GM12878 (cell line): Measurements from ENCODE around the gene SPG7. TPM values are rescaled to one million over a fixed set of nuclear protein-coding genes. Genes with fewer than 3 reads are reported as not detected.

Experiments
- ATAC-seq: fragments of 200-7000 bp; cut with Tn5 transposase; 3 replicates; pipeline ENCODE4 v1.9.1; 2020; ENCODE audit warnings: mild to moderate bottlenecking, moderate library complexity
- BruUV-seq: library from RNA; stranded (reverse); fragments of 400-500 nt; replicated peaks from 2 replicates; lab custom pipeline; 2021; lab: Mats Ljungman, UMichigan
- CTCF ChIA-PET: fragments of 300-600 bp; sonication (Branson Sonifier 250); formaldehyde crosslinking; extraction: SDS; loops from one replicate; lab custom pipeline; 2021; ENCODE audit warnings: inconsistent platforms; lab: Yijun Ruan, JAX
- POLR2A ChIA-PET: fragments of 350-600 bp; formaldehyde crosslinking; extraction: SDS; loops from one replicate; lab custom pipeline; 2021; ENCODE audit warnings: inconsistent platforms; lab: Charles Lee
- RAD21 ChIA-PET: fragments of 300-600 bp; sonication (Branson Sonifier 250); formaldehyde crosslinking; loops from one replicate; lab custom pipeline; 2023; ENCODE audit warnings: antibody characterized with exemption; ENCODE audit not compliant: unreplicated experiment; lab: Charles Lee
- SMC1A ChIA-PET: fragments of 300-600 bp; sonication (Branson Sonifier 250); formaldehyde crosslinking; loops from one replicate; lab custom pipeline; 2023; ENCODE audit not compliant: unreplicated experiment, uncharacterized antibody; lab: Charles Lee
- DNase-seq: peaks from one replicate; pipeline ENCODE4 v3.0.0-alpha.2; 2011; ENCODE audit warnings: low read depth, low spot score
- FAIRE-seq: peaks from 3 replicates; lab custom pipeline; 2011; peaks lifted over from hg19 to GRCh38; lab: Jason Lieb, UNC
- H2AFZ ChIP-seq: 2 replicates; pipeline ENCODE4 v1.6.0; 2011; ENCODE audit warnings: low read depth, low read length, control low read depth; ENCODE audit not compliant: control insufficient read depth
- H3K27ac ChIP-seq: 2 replicates; pipeline ENCODE4 v1.5.1; 2011; ENCODE audit warnings: control low read depth; ENCODE audit not compliant: control insufficient read depth, insufficient read depth
- H3K27me3 ChIP-seq, 2 experiments: replicated peaks in 1 of 2; 2 replicates each; pipeline versions ENCODE4 v1.6.0 to v1.6.1; 2011; ENCODE audit warnings: low read length in 1 of 2; ENCODE audit not compliant: control insufficient read depth in 2 of 2, insufficient read depth in 2 of 2
- H3K36me3 ChIP-seq, 2 experiments: 2 replicates each; pipeline ENCODE4 v1.5.1; 2011; ENCODE audit warnings: low read length in 1 of 2; ENCODE audit not compliant: control insufficient read depth in 2 of 2, insufficient read depth in 2 of 2
- H3K4me1 ChIP-seq: 2 replicates; pipeline ENCODE4 v1.6.1; 2011; ENCODE audit warnings: mild to moderate bottlenecking, low read length, moderate library complexity, mixed read lengths; ENCODE audit not compliant: control insufficient read depth, insufficient read depth
- H3K4me2 ChIP-seq: 2 replicates; pipeline ENCODE4 v1.6.0; 2011; ENCODE audit warnings: control low read depth; ENCODE audit not compliant: control insufficient read depth, insufficient read depth
- H3K4me3 ChIP-seq: fragments of 200-600 bp; sonication (generic); 2 replicates; pipeline ENCODE4 v1.5.1; 2016
- H3K79me2 ChIP-seq: 2 replicates; pipeline ENCODE4 v1.6.0; 2011; ENCODE audit warnings: low read length; ENCODE audit not compliant: control insufficient read depth, insufficient read depth
- H3K9ac ChIP-seq: 2 replicates; pipeline ENCODE4 v1.8.0; 2011; ENCODE audit warnings: low read length, control low read depth, mixed read lengths; ENCODE audit not compliant: control insufficient read depth, insufficient read depth
- H3K9me3 ChIP-seq: replicated peaks from 3 replicates; pipeline ENCODE4 v1.5.1; 2011; ENCODE audit warnings: mild to moderate bottlenecking, low read length; ENCODE audit not compliant: control insufficient read depth, insufficient read depth
- H4K20me1 ChIP-seq: 2 replicates; pipeline ENCODE4 v1.6.0; 2011; ENCODE audit not compliant: control insufficient read depth, insufficient read depth
- CHD2 ChIP-seq: IDR thresholded peaks from 2 replicates; pipeline ENCODE4 v1.6.1; 2011; ENCODE audit warnings: low read depth, low read length, improper control_type of control experiment, borderline replicate concordance
- EZH2 ChIP-seq: IDR thresholded peaks from 2 replicates; pipeline ENCODE4 v1.6.1; 2012; ENCODE audit warnings: low read depth, mild to moderate bottlenecking, control low read depth, inconsistent platforms, low read length, borderline replicate concordance; ENCODE audit not compliant: control insufficient read depth
- FOXM1 ChIP-seq: IDR thresholded peaks from 2 replicates; pipeline ENCODE4 v1.6.1; 2012; ENCODE audit warnings: low read depth, mild to moderate bottlenecking, inconsistent platforms, low read length, moderate library complexity
- IKZF2 ChIP-seq, 2 experiments: fragments of 450-650 bp; IDR thresholded peaks; 2 replicates each; pipeline ENCODE4 v1.6.1; 2017; ENCODE audit warnings: mild to moderate bottlenecking in 2 of 2, moderate library complexity in 2 of 2
- RB1 ChIP-seq: fragments of 450-650 bp; formaldehyde crosslinking; IDR thresholded peaks from 2 replicates; pipeline ENCODE4 v1.6.1; 2017; ENCODE audit warnings: mild to moderate bottlenecking, borderline replicate concordance
- SMARCA5 ChIP-seq: fragments of 450-650 bp; IDR thresholded peaks from 2 replicates; pipeline ENCODE4 v1.6.1; 2017; ENCODE audit warnings: mild to moderate bottlenecking
- SMC3 ChIP-seq: IDR thresholded peaks from 2 replicates; pipeline ENCODE4 v1.6.1; 2011; ENCODE audit warnings: low read length, improper control_type of control experiment, borderline replicate concordance
- SREBF1 ChIP-seq: IDR thresholded peaks from 2 replicates; pipeline ENCODE4 v1.6.1; 2012; ENCODE audit warnings: mild to moderate bottlenecking, low read length
- WRNIP1 ChIP-seq: IDR thresholded peaks from 2 replicates; pipeline ENCODE4 v1.6.1; 2011; ENCODE audit warnings: low read depth, low read length, improper control_type of control experiment, borderline replicate concordance
- ZNF217 ChIP-seq: fragments of 450-650 bp; IDR thresholded peaks from 2 replicates; pipeline ENCODE4 v1.6.1; 2017; ENCODE audit warnings: antibody characterized with exemption, mild to moderate bottlenecking
- ZNF274 ChIP-seq: IDR thresholded peaks from one replicate; pipeline ENCODE4 v1.8.0; 2011; ENCODE audit not compliant: insufficient read length, insufficient read depth
- WGBS: methylation state at CpG from one replicate; pipeline ENCODE4 v1.1.6; 2016; ENCODE audit warnings: low lambda C conversion rate; ENCODE audit not compliant: insufficient replicate concordance, insufficient coverage; ENCODE audit errors: missing lambda C conversion rate; 5-methylcytosine and 5-hydroxymethylcytosine counted together
- in situ Hi-C: fragments of 300-500 bp; cut with MboI; formaldehyde crosslinking; loops from 9 replicates; pipeline ENCODE4 v1.14.3; 2018; ENCODE audit warnings: mixed read lengths
- intact Hi-C: fragments of 100-400 bp; cut with micrococcal nuclease; formaldehyde crosslinking; loops from one replicate; pipeline ENCODE4 v1.14.2; 2022; ENCODE audit not compliant: unreplicated experiment
- polyA plus RNA-seq, 11 experiments: library from polyadenylated mRNA; depleted of rRNA in 4 of 11; unstranded in 6 of 11; stranded (reverse) in 5 of 11; fragments of >200 nt; fragmentation: Nextera tagmentation in 4 of 11; fragmentation: Illumina TruSeq in 1 of 11; extraction: Ambion mirVana in 4 of 11; extraction: Trizol in 1 of 11; gene quantifications; 1 replicate in 1 of 11; 2 replicates in 10 of 11; pipeline versions ENCODE4 v1.2.1 to v1.2.3, GENCODE V29; 2011 to 2016; ENCODE audit warnings: inconsistent platforms in 2 of 11, missing spikeins in 2 of 11, low read depth in 1 of 11
- total RNA-seq, 4 experiments: library from RNA; depleted of rRNA in 3 of 4; stranded (reverse); fragments of >200 nt in 3 of 4; fragmentation: Illumina TruSeq in 1 of 4; extraction: Trizol in 1 of 4; gene quantifications; 2 replicates each; pipeline versions ENCODE4 v1.2.1 to v1.2.3, GENCODE V29; 2013 to 2021
- TF ChIP-seq, protein P1 (sequence below): fragments of 450-650 bp; conservative IDR thresholded peaks from 2 replicates; pipeline ENCODE4 v1.6.1; 2017; ENCODE audit warnings: mild to moderate bottlenecking, moderate library complexity
- TF ChIP-seq, protein P2 (sequence below): fragments of 150-350 bp; IDR thresholded peaks from 2 replicates; pipeline ENCODE4 v1.6.1; 2016; ENCODE audit warnings: low read depth, low read length
- TF ChIP-seq, protein P3 (sequence below): IDR thresholded peaks from 2 replicates; pipeline ENCODE4 v1.6.1; 2011; ENCODE audit warnings: borderline replicate concordance, low read depth, mild to moderate bottlenecking, moderate library complexity, mixed read lengths, low read length; ENCODE audit not compliant: insufficient read depth; ENCODE audit errors: extremely low read length

SPG7 gene
- total and polyA plus RNA-seq, 10 of the 15 experiments (the other 5 are each of a cell fraction or from before 2014, with no cell fraction given): 5.9 to 75.9 (median 52.5) TPM

DNA sequence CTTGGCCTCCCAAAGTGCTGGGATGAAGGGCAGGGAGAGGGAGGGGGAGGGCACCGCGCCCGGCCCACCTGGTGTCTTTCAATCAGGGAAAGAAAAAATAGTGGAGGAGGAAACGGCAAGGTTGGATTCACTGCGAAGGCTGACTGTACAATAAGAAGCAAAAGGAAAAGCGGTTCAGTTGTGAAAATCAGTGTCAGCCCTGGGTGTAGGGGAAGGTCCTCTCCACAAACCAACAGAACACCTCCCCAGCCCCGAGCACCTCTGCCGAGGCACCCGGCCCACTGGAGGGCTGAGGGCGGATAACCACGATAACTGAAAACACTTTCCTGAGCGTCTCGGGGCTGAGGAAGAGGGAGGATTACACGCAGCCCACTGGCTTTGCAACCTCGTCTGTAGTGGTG is 1.4 kb upstream of the SPG7 start:
- CTCF ChIA-PET: interaction anchor here (1.0 kb wide), 2 partner anchors 48 to 193 kb away, joined by 3 to 5 read pairs; no protein-coding TSS in a partner anchor
- H3K9ac ChIP-seq: peak overlapping the region; percentile 77; the same call in 1 of the 2 replicates
- no TSS peak for BruUV-seq

More for the DNA sequence above, 1.4 kb upstream of the SPG7 start:
- Histone ChIP-seq H3K9me3 (no peaks in the 10 kb centered on the region), H2AFZ (no peak overlapping the region), H3K27me3 (no peaks in the 10 kb centered on the region), H3K36me3 (peaks cover 0 to 10% of the 10 kb centered on the region in 2 experiments; a peak in 2 of 4 replicates), H3K4me1 (peaks cover 21% of the 10 kb centered on the region), H3K4me2 (peak overlapping the region; percentile 93), H4K20me1 (no peaks in the 10 kb centered on the region), H3K79me2 (peaks cover 37% of the 10 kb centered on the region), H3K27ac (peak overlapping the region; percentile 80; the same call in 1 of the 2 replicates), H3K4me3 (peak overlapping the region; percentile 75; the same call in 1 of the 2 replicates)
- FAIRE-seq: no peak
- no peak for DNase-seq
- WGBS: 25% methylated on average over 13 of the region's 15 CpGs
- POLR2A ChIA-PET: interaction anchor here (0.6 to 1.1 kb wide), 3 partner anchors 17 to 801 kb away, joined by 3 read pairs; no protein-coding TSS in a partner anchor
- ATAC-seq: no peak
- RAD21 ChIA-PET: interaction anchor here (1.0 kb wide), 1 partner anchor 51 kb away, joined by 3 read pairs; no protein-coding TSS in a partner anchor
- in situ Hi-C loops (no loop called here), intact Hi-C loops (loop anchor here (5.0 kb wide), 2 partner anchors 174 to 269 kb away; no protein-coding TSS in a partner anchor)
- SMC1A ChIA-PET: interaction anchor here (0.6 to 0.9 kb wide), 2 partner anchors 61 to 139 kb away, joined by 3 read pairs; no protein-coding TSS in a partner anchor
- TF ChIP-seq SMARCA5: no peak
- TF ChIP-seq IKZF2 (IDR thresholded peaks at IDR 0.05): no peak
- TF ChIP-seq EZH2: no peak
- no peak for TF ChIP-seq RB1
- no peak for TF ChIP-seq SREBF1
- TF ChIP-seq, protein P1, sequence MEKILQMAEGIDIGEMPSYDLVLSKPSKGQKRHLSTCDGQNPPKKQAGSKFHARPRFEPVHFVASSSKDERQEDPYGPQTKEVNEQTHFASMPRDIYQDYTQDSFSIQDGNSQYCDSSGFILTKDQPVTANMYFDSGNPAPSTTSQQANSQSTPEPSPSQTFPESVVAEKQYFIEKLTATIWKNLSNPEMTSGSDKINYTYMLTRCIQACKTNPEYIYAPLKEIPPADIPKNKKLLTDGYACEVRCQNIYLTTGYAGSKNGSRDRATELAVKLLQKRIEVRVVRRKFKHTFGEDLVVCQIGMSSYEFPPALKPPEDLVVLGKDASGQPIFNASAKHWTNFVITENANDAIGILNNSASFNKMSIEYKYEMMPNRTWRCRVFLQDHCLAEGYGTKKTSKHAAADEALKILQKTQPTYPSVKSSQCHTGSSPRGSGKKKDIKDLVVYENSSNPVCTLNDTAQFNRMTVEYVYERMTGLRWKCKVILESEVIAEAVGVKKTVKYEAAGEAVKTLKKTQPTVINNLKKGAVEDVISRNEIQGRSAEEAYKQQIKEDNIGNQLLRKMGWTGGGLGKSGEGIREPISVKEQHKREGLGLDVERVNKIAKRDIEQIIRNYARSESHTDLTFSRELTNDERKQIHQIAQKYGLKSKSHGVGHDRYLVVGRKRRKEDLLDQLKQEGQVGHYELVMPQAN: no peak
- no peak for TF ChIP-seq ZNF274
- TF ChIP-seq, protein P2, sequence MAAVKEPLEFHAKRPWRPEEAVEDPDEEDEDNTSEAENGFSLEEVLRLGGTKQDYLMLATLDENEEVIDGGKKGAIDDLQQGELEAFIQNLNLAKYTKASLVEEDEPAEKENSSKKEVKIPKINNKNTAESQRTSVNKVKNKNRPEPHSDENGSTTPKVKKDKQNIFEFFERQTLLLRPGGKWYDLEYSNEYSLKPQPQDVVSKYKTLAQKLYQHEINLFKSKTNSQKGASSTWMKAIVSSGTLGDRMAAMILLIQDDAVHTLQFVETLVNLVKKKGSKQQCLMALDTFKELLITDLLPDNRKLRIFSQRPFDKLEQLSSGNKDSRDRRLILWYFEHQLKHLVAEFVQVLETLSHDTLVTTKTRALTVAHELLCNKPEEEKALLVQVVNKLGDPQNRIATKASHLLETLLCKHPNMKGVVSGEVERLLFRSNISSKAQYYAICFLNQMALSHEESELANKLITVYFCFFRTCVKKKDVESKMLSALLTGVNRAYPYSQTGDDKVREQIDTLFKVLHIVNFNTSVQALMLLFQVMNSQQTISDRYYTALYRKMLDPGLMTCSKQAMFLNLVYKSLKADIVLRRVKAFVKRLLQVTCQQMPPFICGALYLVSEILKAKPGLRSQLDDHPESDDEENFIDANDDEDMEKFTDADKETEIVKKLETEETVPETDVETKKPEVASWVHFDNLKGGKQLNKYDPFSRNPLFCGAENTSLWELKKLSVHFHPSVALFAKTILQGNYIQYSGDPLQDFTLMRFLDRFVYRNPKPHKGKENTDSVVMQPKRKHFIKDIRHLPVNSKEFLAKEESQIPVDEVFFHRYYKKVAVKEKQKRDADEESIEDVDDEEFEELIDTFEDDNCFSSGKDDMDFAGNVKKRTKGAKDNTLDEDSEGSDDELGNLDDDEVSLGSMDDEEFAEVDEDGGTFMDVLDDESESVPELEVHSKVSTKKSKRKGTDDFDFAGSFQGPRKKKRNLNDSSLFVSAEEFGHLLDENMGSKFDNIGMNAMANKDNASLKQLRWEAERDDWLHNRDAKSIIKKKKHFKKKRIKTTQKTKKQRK: no peak
- TF ChIP-seq, protein P3, sequence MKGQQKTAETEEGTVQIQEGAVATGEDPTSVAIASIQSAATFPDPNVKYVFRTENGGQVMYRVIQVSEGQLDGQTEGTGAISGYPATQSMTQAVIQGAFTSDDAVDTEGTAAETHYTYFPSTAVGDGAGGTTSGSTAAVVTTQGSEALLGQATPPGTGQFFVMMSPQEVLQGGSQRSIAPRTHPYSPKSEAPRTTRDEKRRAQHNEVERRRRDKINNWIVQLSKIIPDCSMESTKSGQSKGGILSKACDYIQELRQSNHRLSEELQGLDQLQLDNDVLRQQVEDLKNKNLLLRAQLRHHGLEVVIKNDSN: no peak
- no peak for TF ChIP-seq WRNIP1
- TF ChIP-seq FOXM1: no peak
- no peak for TF ChIP-seq ZNF217
- no peak for TF ChIP-seq SMC3
- TF ChIP-seq CHD2: no peak
